Kidney glomerular epithelial cell (primary cell): ENCODE data around the gene DLGAP3.

Experiments used
- DNase-seq: peaks from one replicate; lab custom pipeline; 2025; lab: John Stamatoyannopoulos, UW

DLGAP3 gene

DNA sequence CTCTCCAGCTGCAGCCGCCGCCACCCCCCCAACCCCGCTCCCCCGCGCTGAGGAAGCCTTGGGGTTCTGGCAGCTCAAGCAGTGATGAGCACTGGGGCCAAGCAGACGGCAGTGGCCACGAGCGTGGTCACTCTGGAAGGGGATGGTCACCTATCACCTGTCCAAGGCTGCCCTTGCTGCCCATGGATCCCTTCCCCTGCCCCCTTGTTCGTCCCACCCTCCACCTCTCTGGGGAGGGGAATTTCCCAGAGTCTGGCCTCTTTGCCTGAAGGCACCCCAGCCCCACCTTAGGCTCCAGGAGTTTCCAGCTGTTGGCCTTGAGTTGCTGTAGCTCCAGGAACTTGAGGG lies 62.7 kb downstream of the DLGAP3 start:
- DNase-seq = no peak

DNA sequence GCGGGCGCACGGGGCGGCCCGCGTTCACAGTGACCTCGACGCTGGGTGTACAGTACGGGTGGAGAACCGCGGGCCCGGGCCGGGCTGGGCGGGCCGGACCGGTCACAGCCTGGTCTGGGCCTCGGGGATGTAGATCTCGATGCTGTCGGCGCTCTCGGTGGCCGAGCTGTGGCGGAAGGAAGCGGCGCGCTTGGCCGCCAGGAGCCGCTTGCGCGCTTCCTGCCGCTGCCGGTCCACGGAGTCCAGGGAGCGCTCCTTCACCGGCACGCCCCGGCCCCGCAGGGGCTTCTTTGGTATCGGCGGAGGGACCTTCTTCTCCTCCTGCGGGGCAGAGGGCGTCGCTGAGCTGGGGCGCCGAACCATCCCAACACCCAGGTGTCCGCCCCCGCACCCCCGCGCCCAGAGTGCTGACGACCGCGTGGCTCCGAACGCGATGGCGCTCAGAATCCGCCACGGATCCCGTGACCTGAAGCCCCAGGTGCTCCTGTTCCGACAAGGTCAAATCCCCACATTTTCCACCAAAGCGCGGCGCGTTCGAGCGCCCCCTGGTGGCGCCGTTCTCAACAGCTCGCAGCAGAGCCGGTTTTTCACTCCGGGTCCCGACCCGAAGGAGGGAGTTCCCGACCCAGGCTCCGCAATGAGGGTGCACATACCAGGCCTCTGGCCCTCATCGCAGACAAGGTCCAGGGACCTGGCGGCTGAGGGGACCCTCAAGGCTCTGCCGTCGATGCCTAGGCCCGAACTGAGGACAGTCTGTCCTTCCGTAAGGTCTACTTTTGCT lies 63.3 kb downstream of the DLGAP3 start:
- peak; percentile 53 for DNase-seq

DNA sequence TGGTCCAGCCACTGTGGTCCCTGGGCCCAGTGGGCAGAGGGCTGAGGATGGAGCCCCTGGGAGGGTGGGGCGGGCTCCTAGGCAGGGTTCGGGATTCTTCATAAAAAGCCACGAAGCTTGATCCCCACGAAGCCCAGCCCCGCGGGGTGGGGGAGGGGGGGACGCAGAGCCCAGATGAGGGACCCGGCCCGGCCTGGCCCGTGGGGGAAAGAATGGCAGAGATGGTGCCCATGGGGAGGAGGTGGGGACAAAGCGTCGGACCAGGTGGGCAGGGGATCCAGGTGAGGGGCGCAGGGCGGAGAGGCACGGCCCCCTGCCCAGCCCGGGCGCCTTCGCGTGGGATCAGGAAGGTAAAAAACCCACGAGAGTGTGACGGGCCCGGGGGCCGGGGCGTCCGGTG lies 63.9 kb downstream of the DLGAP3 start:
- DNase-seq = no peak

GRCh38 chr1:34864759-34865158 lies 64.7 kb downstream of the DLGAP3 start:
- no peak for DNase-seq

DNA sequence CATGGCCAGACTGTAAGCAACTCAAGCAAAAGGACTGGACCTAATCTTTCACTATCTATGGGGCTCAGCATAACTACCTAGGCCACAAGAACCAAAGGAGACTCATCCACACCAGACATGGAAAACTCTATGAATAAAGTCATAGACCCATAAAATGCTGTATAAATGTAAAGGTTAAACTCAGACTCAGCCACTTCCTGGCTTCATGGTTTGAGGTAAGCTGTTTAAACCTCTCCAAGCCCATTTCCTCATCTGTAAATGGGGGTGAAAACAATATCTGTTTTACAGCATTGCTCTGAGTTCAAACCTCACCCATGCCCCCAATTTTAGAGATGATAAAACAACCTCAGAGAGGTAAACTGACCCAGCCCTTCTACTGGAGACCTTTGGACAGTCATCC lies 65.9 kb downstream of the DLGAP3 start:
- DNase-seq = no peak

- peak; percentile 95 for DNase-seq
Observed at GRCh38 chr1:34859446-34860200, 69.8 kb downstream of the DLGAP3 start, which contains the start of gene SMIM12. Gene SMIM12, minus strand, starts transcription at chr1:34859749. Its CDS starts 3,772 bp downstream, at chr1:34855977.

- peak; percentile 10 for DNase-seq
Observed at GRCh38 chr1:34858901-34859445, 70.5 kb downstream of the DLGAP3 start.

GRCh38 chr1:34856697-34857096 lies 72.8 kb downstream of the DLGAP3 start:
- no peak for DNase-seq

GRCh38 chr1:34852677-34853217 lies 76.7 kb downstream of the DLGAP3 start:
- DNase-seq = peak; percentile 86

- DNase-seq = peak; percentile 52
Observed at GRCh38 chr1:34851431-34852105, 77.9 kb downstream of the DLGAP3 start.

DNA sequence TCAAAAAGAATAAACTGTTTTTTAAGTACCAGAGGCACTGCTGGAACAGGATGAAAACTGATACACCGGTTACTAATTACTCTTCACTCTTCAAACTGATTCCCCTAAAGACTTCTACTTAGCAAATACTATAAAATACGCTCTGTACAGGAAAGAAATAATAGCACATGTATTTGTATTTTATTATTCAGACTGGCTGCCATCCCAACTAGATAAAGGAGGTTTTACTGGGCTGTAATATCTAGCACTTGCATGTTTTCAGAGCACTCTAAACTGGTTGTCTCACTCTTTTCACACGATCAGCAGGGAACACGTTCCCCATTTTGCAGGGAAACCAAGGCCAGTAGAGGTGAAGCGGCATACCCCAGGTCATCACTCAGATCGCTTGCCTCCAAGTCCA lies 79.1 kb downstream of the DLGAP3 start:
- no peak for DNase-seq

DNA sequence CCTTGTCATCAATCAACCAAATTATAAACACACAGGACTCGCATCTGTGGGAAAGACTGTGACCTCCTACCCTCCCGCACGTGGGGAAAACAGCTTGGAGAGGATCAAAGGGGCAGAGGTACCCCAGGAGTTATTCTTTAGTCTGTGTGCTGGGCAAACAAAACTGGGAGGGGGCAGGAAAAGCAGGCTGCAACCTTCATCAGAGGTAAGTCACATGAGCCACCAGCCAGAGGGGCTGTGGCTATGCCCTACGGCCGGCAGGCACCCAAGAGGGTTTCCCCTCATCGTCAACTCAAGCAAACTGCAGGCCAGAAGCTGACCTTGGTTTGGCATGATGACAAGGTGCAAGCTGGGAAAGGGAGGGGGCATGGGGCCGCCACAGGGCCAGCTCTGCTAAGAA lies 82.4 kb downstream of the DLGAP3 start:
- DNase-seq = no peak

GRCh38 chr1:34846265-34846664 lies 83.2 kb downstream of the DLGAP3 start:
- DNase-seq = no peak

GRCh38 chr1:34845131-34845901 lies 84.1 kb downstream of the DLGAP3 start:
- no peak for DNase-seq

- no peak for DNase-seq
Observed at GRCh38 chr1:34844252-34844634, 85.2 kb downstream of the DLGAP3 start.

- no peak for DNase-seq
Observed at GRCh38 chr1:34843392-34844251, 85.8 kb downstream of the DLGAP3 start.

- DNase-seq = no peak
Observed at GRCh38 chr1:34842952-34843371, 86.5 kb downstream of the DLGAP3 start.

DNA sequence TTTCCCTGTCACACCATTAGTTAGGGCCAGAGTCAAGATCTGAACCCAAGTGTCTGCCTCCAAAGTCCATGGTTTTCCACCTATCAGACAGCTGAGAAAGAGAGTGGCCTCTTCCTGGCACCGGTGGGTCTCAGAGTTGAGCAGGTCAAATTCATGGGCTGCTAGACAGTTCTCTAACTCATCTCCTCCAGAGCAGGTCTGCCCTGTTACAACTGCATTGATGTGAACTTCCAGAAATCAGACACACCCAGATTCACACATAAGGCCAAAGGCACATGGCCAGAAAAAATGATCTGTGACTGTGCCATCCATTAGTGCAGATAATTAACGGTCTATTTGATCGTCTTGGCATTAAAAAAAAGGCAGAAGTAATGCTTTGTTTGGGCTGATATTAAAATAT lies 87.4 kb downstream of the DLGAP3 start:
- DNase-seq = no peak

GRCh38 chr1:34840426-34840825 lies 89.0 kb downstream of the DLGAP3 start:
- DNase-seq = no peak

GRCh38 chr1:34839526-34840305 lies 89.7 kb downstream of the DLGAP3 start:
- no peak for DNase-seq
